Trophoblast cell (in vitro differentiated cells and primary cell): ENCODE data around the gene SRCIN1.

Experiments
- DNase-seq, 2 donors: peaks; one replicate each; pipeline ENCODE4 v3.0.0-alpha.2; 2016
- H2AFZ ChIP-seq: 2 replicates; pipeline ENCODE4 v1.6.1; 2013; ENCODE audit warnings: low read length, moderate library complexity, mild to moderate bottlenecking; ENCODE audit not compliant: insufficient read depth, poor library complexity
- H2AK5ac ChIP-seq: 2 replicates; pipeline ENCODE4 v1.6.1; 2013; ENCODE audit warnings: mild to moderate bottlenecking, low read length
- H2BK120ac ChIP-seq: 2 replicates; pipeline ENCODE4 v1.6.1; 2013; ENCODE audit warnings: low read length, mild to moderate bottlenecking, moderate library complexity; ENCODE audit not compliant: insufficient read depth, poor library complexity
- H2BK12ac ChIP-seq: 2 replicates; pipeline ENCODE4 v1.6.1; 2013; ENCODE audit warnings: mild to moderate bottlenecking, low read length, moderate library complexity
- H2BK5ac ChIP-seq: 2 replicates; pipeline ENCODE4 v1.6.1; 2013; ENCODE audit warnings: low read length, low read depth, moderate library complexity, mild to moderate bottlenecking; ENCODE audit not compliant: poor library complexity
- H3K14ac ChIP-seq: 2 replicates; pipeline ENCODE4 v1.6.1; 2013; ENCODE audit warnings: mild to moderate bottlenecking, low read length
- H3K18ac ChIP-seq: 2 replicates; pipeline ENCODE4 v1.6.1; 2013; ENCODE audit warnings: mild to moderate bottlenecking, low read length
- H3K23ac ChIP-seq: 2 replicates; pipeline ENCODE4 v1.6.1; 2013; ENCODE audit warnings: low read length
- H3K27ac ChIP-seq: 2 replicates; pipeline ENCODE4 v1.5.1; 2013; ENCODE audit warnings: low read depth, mild to moderate bottlenecking, inconsistent platforms, low read length, moderate library complexity
- H3K27me3 ChIP-seq: 2 replicates; pipeline ENCODE4 v1.6.1; 2013; ENCODE audit warnings: inconsistent platforms, mild to moderate bottlenecking, low read length, moderate library complexity; ENCODE audit not compliant: insufficient read depth
- H3K36me3 ChIP-seq, 2 experiments: 1 replicate in 1 of 2; 2 replicates in 1 of 2; pipeline ENCODE4 v1.6.1; 2013; ENCODE audit warnings: low read length in 2 of 2, mild to moderate bottlenecking in 2 of 2, moderate library complexity in 1 of 2; ENCODE audit not compliant: insufficient read depth in 2 of 2, control insufficient read depth in 1 of 2
- H3K4ac ChIP-seq: 2 replicates; pipeline ENCODE4 v1.6.1; 2013; ENCODE audit warnings: low read depth, mild to moderate bottlenecking, low read length, moderate library complexity
- H3K4me1 ChIP-seq, 2 experiments: 1 replicate in 1 of 2; 2 replicates in 1 of 2; pipeline ENCODE4 v1.6.1; 2013; ENCODE audit warnings: low read length in 2 of 2, mild to moderate bottlenecking in 2 of 2, moderate library complexity in 1 of 2; ENCODE audit not compliant: insufficient read depth in 2 of 2, control insufficient read depth in 1 of 2
- H3K4me2 ChIP-seq: 2 replicates; pipeline ENCODE4 v1.6.1; 2013; ENCODE audit warnings: inconsistent platforms, mild to moderate bottlenecking, low read length, moderate library complexity
- H3K4me3 ChIP-seq: 2 replicates; pipeline ENCODE4 v1.5.1; 2013; ENCODE audit warnings: mild to moderate bottlenecking, low read depth, low read length, inconsistent platforms
- H3K79me1 ChIP-seq: one replicate; pipeline ENCODE4 v1.6.1; 2013; ENCODE audit warnings: low read length
- H3K79me2 ChIP-seq: 2 replicates; pipeline ENCODE4 v1.6.1; 2013; ENCODE audit warnings: low read length, mild to moderate bottlenecking; ENCODE audit not compliant: control insufficient read depth, insufficient read depth, poor library complexity
- H3K9ac ChIP-seq: 2 replicates; pipeline ENCODE4 v1.6.1; 2013; ENCODE audit warnings: mild to moderate bottlenecking, low read length
- H3K9me3 ChIP-seq: 2 replicates; pipeline ENCODE4 v1.6.1; 2013; ENCODE audit warnings: low read depth, mild to moderate bottlenecking, control low read depth, inconsistent platforms, low read length; ENCODE audit not compliant: insufficient read depth
- H4K12ac ChIP-seq: 2 replicates; pipeline ENCODE4 v1.6.1; 2013; ENCODE audit warnings: low read depth, mild to moderate bottlenecking, low read length, moderate library complexity
- H4K8ac ChIP-seq: 2 replicates; pipeline ENCODE4 v1.6.1; 2013; ENCODE audit warnings: low read depth, mild to moderate bottlenecking, low read length, moderate library complexity
- H4K91ac ChIP-seq: one replicate; pipeline ENCODE4 v1.6.1; 2013; ENCODE audit warnings: low read depth, mild to moderate bottlenecking, low read length, moderate library complexity
- WGBS: extraction: QIAGEN DNeasy Blood & Tissue Kit; methylation state at CpG from one replicate; pipeline ENCODE4 v1.1.7; 2013; ENCODE audit warnings: missing lambda C conversion rate; ENCODE audit not compliant: insufficient read length, insufficient coverage; ENCODE audit errors: extremely low coverage; 5-methylcytosine and 5-hydroxymethylcytosine counted together

SRCIN1 gene

DNA sequence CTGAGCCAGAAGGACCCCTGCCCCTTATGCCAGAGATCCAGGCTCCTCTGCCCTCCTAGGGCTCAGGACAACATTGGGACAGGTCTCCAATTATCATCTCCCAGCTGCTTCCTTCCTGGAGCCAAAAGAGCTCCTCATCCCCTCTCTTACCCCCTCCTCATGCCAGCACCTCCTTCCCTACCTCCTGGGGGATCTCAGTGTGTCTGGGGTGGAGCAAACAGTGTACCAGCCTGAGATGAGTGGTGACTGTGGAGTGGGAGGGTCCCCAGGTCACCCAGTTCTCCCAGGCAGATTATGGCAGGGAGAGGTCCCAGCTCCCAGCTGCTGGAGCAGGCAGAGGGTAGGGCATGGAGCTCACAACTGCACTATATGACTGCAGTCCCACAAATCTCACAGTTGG, 23.7 kb downstream of the SRCIN1 start:
- Histone ChIP-seq H3K4me1 (peaks cover 7 to 9% of the 10 kb centered on the region in 2 experiments), H3K79me2 (no peaks in the 10 kb centered on the region), H3K4me2 (no peak overlapping the region), H3K36me3 (no peaks in the 10 kb centered on the region), H3K9me3 (no peaks in the 10 kb centered on the region), H4K91ac (no peak overlapping the region), H3K9ac (no peak overlapping the region), H4K8ac (no peak overlapping the region), H4K12ac (no peak overlapping the region), H3K14ac (no peak overlapping the region), H2BK12ac (no peak overlapping the region), H3K27ac (no peak overlapping the region), H3K79me1 (no peaks in the 10 kb centered on the region), H3K18ac (no peak overlapping the region), H2BK120ac (no peak overlapping the region), H3K4me3 (no peak overlapping the region), H3K4ac (no peak overlapping the region), H2BK5ac (no peak overlapping the region), H3K23ac (no peak overlapping the region), H2AFZ (no peak overlapping the region), H3K27me3 (peaks cover 13% of the 10 kb centered on the region), H2AK5ac (no peak overlapping the region)
- no peak for DNase-seq

DNA sequence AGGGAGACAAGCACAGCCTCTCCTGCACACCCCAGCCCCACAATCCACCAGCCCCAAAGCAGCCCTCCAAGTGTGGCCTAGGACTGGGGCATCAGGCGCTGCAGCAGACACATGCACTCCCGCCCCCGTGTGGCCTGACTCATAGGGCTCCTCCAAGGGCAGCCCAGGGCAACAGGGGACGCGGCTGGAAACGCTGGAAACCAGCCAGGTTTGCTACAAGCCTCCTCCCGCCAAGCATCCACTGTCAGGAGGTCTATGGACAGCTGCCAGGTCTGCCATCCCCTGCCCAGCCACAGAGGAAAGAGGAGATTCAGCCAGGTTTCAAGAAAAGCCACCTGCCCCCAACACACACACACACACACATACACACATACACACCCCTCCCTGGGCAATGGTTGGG, 25.8 kb downstream of the SRCIN1 start:
- WGBS = no CpG with 5 or more reads among the region's 7 CpGs
- peaks cover 7 to 9% of the 10 kb centered on the region in 2 experiments for H3K4me1 ChIP-seq
- H3K4ac ChIP-seq = no peak overlapping the region
- H3K4me2 ChIP-seq = no peak overlapping the region
- no peak overlapping the region for H3K9ac ChIP-seq
- no peak overlapping the region for H4K8ac ChIP-seq
- no peaks in the 10 kb centered on the region for H3K9me3 ChIP-seq
- no peak overlapping the region for H3K23ac ChIP-seq
- H3K14ac ChIP-seq = no peak overlapping the region
- H2BK12ac ChIP-seq = no peak overlapping the region
- no peak overlapping the region for H3K27ac ChIP-seq
- H3K79me1 ChIP-seq = no peaks in the 10 kb centered on the region
- H3K4me3 ChIP-seq = no peak overlapping the region
- H2BK5ac ChIP-seq = no peak overlapping the region
- no peak overlapping the region for H4K91ac ChIP-seq
- H2BK120ac ChIP-seq = no peak overlapping the region
- no peak overlapping the region for H3K18ac ChIP-seq
- no peak overlapping the region for H2AK5ac ChIP-seq
- peaks cover 28% of the 10 kb centered on the region for H3K27me3 ChIP-seq
- H3K36me3 ChIP-seq = no peaks in the 10 kb centered on the region
- no peaks in the 10 kb centered on the region for H3K79me2 ChIP-seq
- H4K12ac ChIP-seq = no peak overlapping the region
- H2AFZ ChIP-seq = no peak overlapping the region
- peak in 1 of 2 donors; percentile 33 for DNase-seq

DNA sequence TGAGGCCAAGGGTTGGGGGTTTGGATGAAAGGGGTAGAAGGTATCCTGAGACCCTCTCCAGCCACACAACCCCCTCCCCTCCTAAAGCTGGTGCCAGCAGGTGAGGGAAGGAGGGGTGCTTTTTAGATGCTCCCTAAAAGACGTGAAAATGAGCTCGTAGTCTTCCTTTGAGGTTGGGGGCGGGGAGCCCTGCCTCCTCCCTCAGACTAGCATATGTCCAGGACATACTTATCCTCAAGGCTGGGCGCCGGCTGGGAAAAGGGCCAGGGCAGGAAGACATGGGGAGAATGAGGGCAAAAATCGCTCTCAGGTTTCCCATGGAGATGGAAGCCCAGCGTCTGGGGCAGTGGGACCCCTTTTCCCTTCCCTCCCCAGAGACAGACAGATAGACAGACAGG, 26.7 kb downstream of the SRCIN1 start:
- H3K36me3 ChIP-seq = no peaks in the 10 kb centered on the region
- H3K9me3 ChIP-seq = no peaks in the 10 kb centered on the region
- H3K9ac ChIP-seq = no peak overlapping the region
- H3K4me1 ChIP-seq = peaks cover 7 to 8% of the 10 kb centered on the region in 2 experiments
- H2AFZ ChIP-seq = no peak overlapping the region
- H3K79me1 ChIP-seq = no peaks in the 10 kb centered on the region
- H4K8ac ChIP-seq = no peak overlapping the region
- H3K27ac ChIP-seq = no peak overlapping the region
- H3K79me2 ChIP-seq = no peaks in the 10 kb centered on the region
- H2BK5ac ChIP-seq = no peak overlapping the region
- H2AK5ac ChIP-seq = no peak overlapping the region
- H3K27me3 ChIP-seq = peaks cover 31% of the 10 kb centered on the region
- H4K12ac ChIP-seq = no peak overlapping the region
- no peak overlapping the region for H2BK12ac ChIP-seq
- no CpG with 5 or more reads among the region's 7 CpGs for WGBS
- no peak overlapping the region for H4K91ac ChIP-seq
- H3K23ac ChIP-seq = no peak overlapping the region
- H3K4me2 ChIP-seq = no peak overlapping the region
- no peak overlapping the region for H3K14ac ChIP-seq
- H3K18ac ChIP-seq = no peak overlapping the region
- no peak for DNase-seq
- H3K4ac ChIP-seq = no peak overlapping the region
- no peak overlapping the region for H3K4me3 ChIP-seq
- H2BK120ac ChIP-seq = no peak overlapping the region

DNA sequence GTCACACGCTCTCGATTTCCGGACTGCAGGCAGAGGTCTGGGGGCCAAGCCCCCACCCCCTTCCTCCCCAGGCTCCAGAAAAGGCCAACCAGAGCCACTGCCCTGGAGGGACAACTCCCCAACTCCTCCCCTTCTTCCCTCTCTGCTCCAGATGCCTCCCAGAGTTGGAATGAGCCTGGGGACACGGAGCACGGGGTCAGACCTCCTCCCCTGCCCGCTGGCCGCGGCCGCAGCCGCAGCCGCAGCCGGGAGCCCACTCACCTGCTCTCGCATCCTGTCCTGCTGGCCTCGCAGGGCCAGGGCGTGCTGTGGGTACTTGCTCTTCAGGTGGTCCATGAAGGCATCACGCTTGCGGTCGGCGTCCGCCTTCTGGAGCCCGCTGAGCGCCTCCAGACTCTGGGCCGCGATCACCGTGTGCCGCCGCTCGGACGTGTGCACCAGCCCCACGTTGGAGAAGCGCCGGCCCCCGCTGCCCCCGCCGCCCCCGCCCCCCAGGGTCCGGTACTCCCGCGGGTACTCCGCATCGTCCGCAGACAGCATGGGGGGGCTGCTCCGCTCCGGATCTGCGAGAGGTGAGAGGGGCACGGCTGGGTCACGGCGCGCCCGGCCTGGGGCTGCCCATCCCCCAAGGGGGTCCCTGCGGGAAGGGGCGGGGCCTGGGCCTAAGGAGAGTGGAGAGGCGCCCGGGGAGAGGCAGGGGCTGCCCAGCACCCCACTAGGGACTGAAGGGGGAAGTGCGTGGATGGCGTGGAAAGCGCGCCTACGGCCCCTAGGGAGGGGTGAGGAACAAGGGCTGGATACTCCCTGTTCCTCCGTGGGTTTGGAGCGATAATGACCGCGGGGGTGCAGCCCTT, 27.3 kb downstream of the SRCIN1 start:
- no peak overlapping the region for H2BK120ac ChIP-seq
- peaks cover 7 to 8% of the 10 kb centered on the region in 2 experiments for H3K4me1 ChIP-seq
- H3K27me3 ChIP-seq = peaks cover 37% of the 10 kb centered on the region
- H3K9ac ChIP-seq = no peak overlapping the region
- no peak overlapping the region for H3K23ac ChIP-seq
- no peak overlapping the region for H3K4me3 ChIP-seq
- H3K79me1 ChIP-seq = no peaks in the 10 kb centered on the region
- H2BK12ac ChIP-seq = no peak overlapping the region
- no peak overlapping the region for H4K12ac ChIP-seq
- H2AK5ac ChIP-seq = no peak overlapping the region
- H3K14ac ChIP-seq = no peak overlapping the region
- peak overlapping the region; percentile 38 for H3K4me2 ChIP-seq
- H3K4ac ChIP-seq = no peak overlapping the region
- no peak overlapping the region for H3K27ac ChIP-seq
- no peak overlapping the region for H4K91ac ChIP-seq
- WGBS = no CpG with 5 or more reads among the region's 63 CpGs
- peak in 1 of 2 donors; percentile 47 for DNase-seq
- H2AFZ ChIP-seq = no peak overlapping the region
- no peaks in the 10 kb centered on the region for H3K36me3 ChIP-seq
- no peak overlapping the region for H3K18ac ChIP-seq
- no peak overlapping the region for H4K8ac ChIP-seq
- H2BK5ac ChIP-seq = no peak overlapping the region
- H3K79me2 ChIP-seq = no peaks in the 10 kb centered on the region
- H3K9me3 ChIP-seq = peaks cover 2% of the 10 kb centered on the region
